IMR-90 (cell line): ENCODE measurements around the gene PGBD5. TPM values are rescaled to one million over a fixed set of nuclear protein-coding genes. Genes with fewer than 3 reads are reported as not detected.

Source experiments
- ATAC-seq: fragments of 200-7000 bp; cut with Tn5 transposase; 2 replicates; pipeline ENCODE4 v1.9.1; 2020; ENCODE audit warnings: low read depth, mild to moderate bottlenecking, moderate library complexity
- BruUV-seq: library from RNA; stranded (reverse); fragments of 400-500 nt; replicated peaks from 2 replicates; lab custom pipeline; 2021; lab: Mats Ljungman, UMichigan
- CTCF ChIA-PET: fragments of 300-600 bp; formaldehyde crosslinking; extraction: SDS; loops from one replicate; lab custom pipeline; 2021; ENCODE audit warnings: antibody characterized with exemption; lab: Yijun Ruan, JAX
- POLR2A ChIA-PET: fragments of 300-600 bp; sonication (Branson Sonifier 250); formaldehyde crosslinking; loops from one replicate; lab custom pipeline; 2022; ENCODE audit warnings: antibody characterized with exemption; ENCODE audit not compliant: unreplicated experiment; lab: Charles Lee
- DNase-seq: peaks from one replicate; pipeline ENCODE4 v3.0.0; 2013
- H2AFZ ChIP-seq: replicated peaks from 2 replicates; pipeline ENCODE3; 2013; ENCODE audit warnings: low read length, mild to moderate bottlenecking; ENCODE audit not compliant: poor library complexity
- H2AK5ac ChIP-seq: 2 replicates; pipeline ENCODE4 v1.6.1; 2013; ENCODE audit warnings: low read depth, low read length, inconsistent platforms
- H2AK9ac ChIP-seq: replicated peaks from 2 replicates; pipeline ENCODE3; 2013; ENCODE audit warnings: mild to moderate bottlenecking, low read depth, low read length, moderate library complexity; ENCODE audit not compliant: poor library complexity
- H2BK120ac ChIP-seq: 2 replicates; pipeline ENCODE4 v1.6.1; 2013; ENCODE audit warnings: low read depth, low read length, inconsistent platforms
- H2BK15ac ChIP-seq: 3 replicates; pipeline ENCODE4 v1.6.1; 2013; ENCODE audit warnings: low read depth, low read length, inconsistent platforms
- H2BK20ac ChIP-seq: 2 replicates; pipeline ENCODE4 v1.6.1; 2013; ENCODE audit warnings: low read depth, mild to moderate bottlenecking, inconsistent platforms, low read length, moderate library complexity
- H2BK5ac ChIP-seq: 2 replicates; pipeline ENCODE4 v1.6.1; 2013; ENCODE audit warnings: mild to moderate bottlenecking, low read depth, low read length, inconsistent platforms; ENCODE audit not compliant: poor library complexity, severe bottlenecking
- H3K14ac ChIP-seq: replicated peaks from 2 replicates; pipeline ENCODE4 v1.6.1; 2013; ENCODE audit warnings: low read depth, low read length, inconsistent platforms
- H3K18ac ChIP-seq: 2 replicates; pipeline ENCODE4 v1.6.1; 2013; ENCODE audit warnings: low read depth, low read length, control low read depth
- H3K23ac ChIP-seq: 2 replicates; pipeline ENCODE4 v1.6.1; 2013; ENCODE audit warnings: low read depth, low read length, inconsistent platforms
- H3K27ac ChIP-seq: 2 replicates; pipeline ENCODE4 v1.5.1; 2013; ENCODE audit warnings: mild to moderate bottlenecking, control low read depth, low read length; ENCODE audit not compliant: insufficient read depth
- H3K27me3 ChIP-seq: 2 replicates; pipeline ENCODE4 v1.6.1; 2013; ENCODE audit warnings: low read length; ENCODE audit not compliant: control insufficient read depth, insufficient read depth
- H3K36me3 ChIP-seq: 2 replicates; pipeline ENCODE4 v1.6.1; 2013; ENCODE audit warnings: low read length, mixed read lengths; ENCODE audit not compliant: control insufficient read depth, insufficient read depth
- H3K4ac ChIP-seq: 2 replicates; pipeline ENCODE4 v1.6.1; 2013; ENCODE audit warnings: low read depth, low read length, inconsistent platforms
- H3K4me1 ChIP-seq: 2 replicates; pipeline ENCODE4 v1.6.1; 2013; ENCODE audit warnings: low read length, mixed read lengths; ENCODE audit not compliant: control insufficient read depth, insufficient read depth
- H3K4me2 ChIP-seq: 2 replicates; pipeline ENCODE4 v1.6.1; 2013; ENCODE audit warnings: low read depth, mild to moderate bottlenecking, control low read depth, low read length, moderate library complexity
- H3K4me3 ChIP-seq: 2 replicates; pipeline ENCODE4 v1.5.1; 2013; ENCODE audit warnings: low read depth, mild to moderate bottlenecking, control low read depth, low read length, moderate library complexity; ENCODE audit not compliant: insufficient read depth
- H3K56ac ChIP-seq: 2 replicates; pipeline ENCODE4 v1.6.1; 2013; ENCODE audit warnings: low read length, inconsistent platforms; ENCODE audit not compliant: insufficient read depth; ENCODE audit errors: extremely low read depth
- H3K79me1 ChIP-seq, 2 experiments: 2 replicates each; pipeline ENCODE4 v1.6.1; 2013; ENCODE audit warnings: low read length in 2 of 2, inconsistent platforms in 1 of 2, low read depth in 1 of 2
- H3K9ac ChIP-seq: 2 replicates; pipeline ENCODE4 v1.6.1; 2013; ENCODE audit warnings: low read depth, low read length, control low read depth
- H3K9me1 ChIP-seq: 2 replicates; pipeline ENCODE4 v1.6.1; 2013; ENCODE audit warnings: low read length, inconsistent platforms; ENCODE audit not compliant: insufficient read depth
- H3K9me3 ChIP-seq: 2 replicates; pipeline ENCODE4 v1.6.1; 2013; ENCODE audit warnings: low read length; ENCODE audit not compliant: control insufficient read depth, insufficient read depth
- H4K20me1 ChIP-seq: 2 replicates; pipeline ENCODE4 v1.6.1; 2013; ENCODE audit warnings: low read length, inconsistent platforms; ENCODE audit not compliant: insufficient read depth
- H4K5ac ChIP-seq: 2 replicates; pipeline ENCODE4 v1.6.1; 2013; ENCODE audit warnings: mild to moderate bottlenecking, low read depth, low read length, control low read depth
- H4K8ac ChIP-seq, 2 experiments: 2 replicates each; pipeline ENCODE4 v1.6.1; 2013; ENCODE audit warnings: low read depth in 2 of 2, low read length in 2 of 2, control low read depth in 1 of 2, inconsistent platforms in 1 of 2
- H4K91ac ChIP-seq: 2 replicates; pipeline ENCODE4 v1.6.1; 2013; ENCODE audit warnings: low read depth, low read length, inconsistent platforms; ENCODE audit not compliant: insufficient read depth
- SMC3 ChIP-seq: fragments of 150-350 bp; IDR thresholded peaks from 2 replicates; pipeline ENCODE4 v1.6.1; 2016; ENCODE audit warnings: low read depth, mild to moderate bottlenecking, antibody characterized with exemption, low read length, moderate library complexity
- WGBS, 2 experiments: methylation state at CpG; one replicate each; pipeline versions ENCODE4 v1.1.5 to v1.1.7; 2013; ENCODE audit warnings: missing lambda C conversion rate in 2 of 2; ENCODE audit not compliant: insufficient read length in 1 of 2; ENCODE audit errors: extremely low coverage in 2 of 2; 5-methylcytosine and 5-hydroxymethylcytosine counted together
- dilution Hi-C: fragments of 300-500 bp; cut with HindIII; formaldehyde crosslinking; loops from one replicate; pipeline ENCODE4 v1.14.3; 2018; ENCODE audit warnings: low sequenced_read_pairs; ENCODE audit not compliant: unreplicated experiment
- in situ Hi-C: fragments of 300-500 bp; cut with MboI; formaldehyde crosslinking; loops from 3 replicates; pipeline ENCODE4 v1.14.3; 2019; ENCODE audit warnings: low sequenced_read_pairs, inconsistent platforms, mixed read lengths
- intact Hi-C: fragments of 100-400 bp; cut with micrococcal nuclease; formaldehyde crosslinking; loops from 2 replicates; pipeline ENCODE4 v1.10.0; 2022
- polyA plus RNA-seq, 3 experiments: library from polyadenylated mRNA; depleted of rRNA; stranded (reverse); fragments of >200 nt; gene quantifications; 2 replicates each; pipeline ENCODE4 v1.2.3, GENCODE V29; 2012; ENCODE audit warnings: low replicate concordance in 1 of 3
- total RNA-seq: library from RNA; depleted of rRNA; stranded (reverse); fragments of >200 nt; gene quantifications from 2 replicates; pipeline ENCODE4 v1.2.3, GENCODE V29; 2012

Gene PGBD5
- total and polyA plus RNA-seq, 2 of the 4 experiments (the other 2 are of a cell fraction), result 0.18 to 0.36 TPM

DNA sequence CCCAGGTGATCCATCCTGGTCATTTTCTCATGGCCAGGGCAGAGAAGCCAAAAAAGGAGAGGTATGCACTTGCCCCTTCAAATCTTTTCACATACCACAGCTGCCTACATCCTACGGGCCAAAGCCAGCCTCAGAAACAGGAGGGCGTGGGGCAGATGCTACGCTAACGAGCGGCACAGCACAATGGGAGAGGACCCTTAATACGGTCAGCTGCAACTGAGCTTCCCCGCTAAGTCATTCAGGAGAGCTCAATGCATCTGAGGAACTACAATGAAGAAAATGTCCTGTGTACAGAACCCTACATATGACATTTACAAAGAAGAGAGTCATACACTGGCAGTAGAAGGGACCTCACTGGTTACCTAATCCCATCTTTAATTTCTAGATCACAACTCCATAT is 78.2 kb downstream of the PGBD5 start:
- Histone ChIP-seq H2BK15ac (no peak overlapping the region), H3K18ac (no peak overlapping the region), H3K9ac (no peak overlapping the region), H3K79me1 (no peaks in the 10 kb centered on the region), H3K27me3 (no peaks in the 10 kb centered on the region), H3K36me3 (no peaks in the 10 kb centered on the region), H2AK9ac (no peak overlapping the region), H4K8ac (no peak overlapping the region), H3K56ac (no peak overlapping the region), H3K4me1 (no peaks in the 10 kb centered on the region; the same call in 1 of the 2 replicates), H4K5ac (no peak overlapping the region), H3K23ac (no peak overlapping the region), H3K27ac (no peak overlapping the region), H2AK5ac (no peak overlapping the region), H2BK20ac (no peak overlapping the region), H3K14ac (no peak overlapping the region), H3K4me3 (no peak overlapping the region), H3K4me2 (no peak overlapping the region), H4K91ac (no peak overlapping the region), H3K9me3 (peaks cover 2% of the 10 kb centered on the region; the same call in 1 of the 2 replicates), H2AFZ (no peak overlapping the region), H3K9me1 (no peaks in the 10 kb centered on the region), H2BK120ac (no peak overlapping the region), H3K4ac (no peak overlapping the region), H2BK5ac (no peak overlapping the region), H4K20me1 (no peaks in the 10 kb centered on the region)
- no peak for TF ChIP-seq SMC3
- DNase-seq (no peak), ATAC-seq (no peak)
- in situ Hi-C loops (no loop called here), intact Hi-C loops (no loop called here), dilution Hi-C loops (no loop called here)
- no CpG with 5 or more reads among the region's 7 CpGs for WGBS, 2 experiments
- no TSS peak for BruUV-seq
- CTCF ChIA-PET, result no interaction called here
- POLR2A ChIA-PET, result no interaction called here
